WTC11 (cell line): ENCODE data around the gene NCAPD2. TPM values are rescaled to one million over a fixed set of nuclear protein-coding genes. Genes with fewer than 3 reads are reported as not detected.
A peak's percentile ranks its signal among the peaks of the same experiment; 100 is the strongest.

Experiments
- ATAC-seq: fragments of 200-7000 bp; cut with Tn5 transposase; 2 replicates; pipeline ENCODE4 v1.10.0; 2021; ENCODE audit warnings: mild to moderate bottlenecking, moderate library complexity
- CTCF ChIA-PET: fragments of 300-600 bp; sonication (Branson Sonifier 250); formaldehyde crosslinking; loops from one replicate; lab custom pipeline; 2021; ENCODE audit warnings: antibody characterized with exemption; lab: Charles Lee
- POLR2A ChIA-PET: fragments of 350-600 bp; sonication (Branson Sonifier 250); formaldehyde crosslinking; loops from one replicate; lab custom pipeline; 2021; ENCODE audit warnings: antibody characterized with exemption; lab: Charles Lee
- DNase-seq: peaks from one replicate; pipeline ENCODE4 v3.0.0; 2021; ENCODE audit warnings: low spot score
- H3K27ac Mint-ChIP-seq: 2 replicates; pipeline ENCODE4 v1.8.0; 2021; ENCODE audit warnings: mixed read lengths
- H3K27me3 Mint-ChIP-seq: 2 replicates; pipeline ENCODE4 v1.8.0; 2021; ENCODE audit warnings: low read depth, mild to moderate bottlenecking, moderate library complexity, mixed read lengths
- H3K36me3 Mint-ChIP-seq: 2 replicates; pipeline ENCODE4 v1.8.0; 2021; ENCODE audit warnings: mixed read lengths
- H3K4me1 Mint-ChIP-seq: 2 replicates; pipeline ENCODE4 v1.8.0; 2022; ENCODE audit warnings: mixed read lengths
- H3K4me3 Mint-ChIP-seq: 2 replicates; pipeline ENCODE4 v1.8.0; 2021; ENCODE audit warnings: mild to moderate bottlenecking, moderate library complexity, mixed read lengths
- H3K9me3 Mint-ChIP-seq: 2 replicates; pipeline ENCODE4 v1.8.0; 2021; ENCODE audit warnings: mixed read lengths
- FOXK1 ChIP-seq: sonication (generic); formaldehyde crosslinking; IDR thresholded peaks from 2 replicates; pipeline ENCODE4 v1.8.0; 2022; ENCODE audit warnings: mild to moderate bottlenecking, moderate library complexity, missing genetic modification reagents
- MXD4 ChIP-seq: fragments of 250-450 bp; sonication (Bioruptor Pico); IDR thresholded peaks from 2 replicates; pipeline ENCODE4 v1.8.0; 2021; ENCODE audit warnings: mild to moderate bottlenecking, moderate library complexity, borderline replicate concordance
- MYBL2 ChIP-seq: sonication (generic); formaldehyde crosslinking; IDR thresholded peaks from 2 replicates; pipeline ENCODE4 v1.8.1; 2023; ENCODE audit warnings: mild to moderate bottlenecking, moderate library complexity, missing genetic modification reagents
- NFATC4 ChIP-seq: fragments of 250-450 bp; sonication (Bioruptor Pico); IDR thresholded peaks from 2 replicates; pipeline ENCODE4 v1.9.0; 2021; ENCODE audit warnings: mild to moderate bottlenecking
- NFYB ChIP-seq: sonication (generic); formaldehyde crosslinking; conservative IDR thresholded peaks from 2 replicates; pipeline ENCODE4 v1.8.0; 2022; ENCODE audit warnings: low read depth, missing genetic modification reagents
- NR3C1 ChIP-seq: sonication (generic); formaldehyde crosslinking; conservative IDR thresholded peaks from 2 replicates; pipeline ENCODE4 v1.8.1; 2023; ENCODE audit warnings: low read depth, mild to moderate bottlenecking, missing genetic modification reagents
- PRDM15 ChIP-seq: sonication (generic); formaldehyde crosslinking; IDR thresholded peaks from 2 replicates; pipeline ENCODE4 v1.8.0; 2022; ENCODE audit warnings: missing genetic modification reagents
- SMAD3 ChIP-seq: sonication (generic); formaldehyde crosslinking; IDR thresholded peaks from 2 replicates; pipeline ENCODE4 v1.8.0; 2022; ENCODE audit warnings: missing genetic modification reagents, mild to moderate bottlenecking, borderline replicate concordance
- TEAD4 ChIP-seq: sonication (generic); formaldehyde crosslinking; IDR thresholded peaks from 2 replicates; pipeline ENCODE4 v1.8.0; 2022; ENCODE audit warnings: mild to moderate bottlenecking, missing genetic modification reagents
- ZBTB21 ChIP-seq: sonication (generic); formaldehyde crosslinking; IDR thresholded peaks from 2 replicates; pipeline ENCODE4 v1.8.1; 2023; ENCODE audit warnings: mild to moderate bottlenecking, missing genetic modification reagents, borderline replicate concordance
- ZNF219 ChIP-seq: sonication (generic); formaldehyde crosslinking; IDR thresholded peaks from 2 replicates; pipeline ENCODE4 v1.8.0; 2023; ENCODE audit warnings: missing genetic modification reagents, mild to moderate bottlenecking, borderline replicate concordance
- ZNF396 ChIP-seq: fragments of 250-450 bp; sonication (Bioruptor Pico); IDR thresholded peaks from 2 replicates; pipeline ENCODE4 v1.8.0; 2021; ENCODE audit warnings: mild to moderate bottlenecking, moderate library complexity, borderline replicate concordance
- ZNF423 ChIP-seq: fragments of 250-450 bp; sonication (Bioruptor Pico); IDR thresholded peaks from 2 replicates; pipeline ENCODE4 v2.1.2; 2022; ENCODE audit warnings: mild to moderate bottlenecking, moderate library complexity
- ZNF512 ChIP-seq: sonication (generic); formaldehyde crosslinking; IDR thresholded peaks from 2 replicates; pipeline ENCODE4 v1.8.1; 2022; ENCODE audit warnings: missing genetic modification reagents, borderline replicate concordance
- total RNA-seq: library from RNA; stranded (reverse); gene quantifications from 3 replicates; pipeline ENCODE4 v1.2.3, GENCODE V29; 2021
- TF ChIP-seq, protein P1 (sequence below): fragments of 250-450 bp; sonication (Bioruptor Pico); IDR thresholded peaks from 2 replicates; pipeline ENCODE4 v1.8.0; 2021; ENCODE audit warnings: mild to moderate bottlenecking
- TF ChIP-seq, protein P2 (sequence below): sonication (generic); formaldehyde crosslinking; IDR thresholded peaks from 2 replicates; pipeline ENCODE4 v1.8.0; 2023; ENCODE audit warnings: mild to moderate bottlenecking, missing genetic modification reagents

The NCAPD2 gene
- total RNA-seq, 1 experiment from 2014 or later, result 141 TPM

GRCh38 chr12:6569312-6569711, 75.4 kb downstream of the NCAPD2 start (continued):
- TF ChIP-seq, protein P1, sequence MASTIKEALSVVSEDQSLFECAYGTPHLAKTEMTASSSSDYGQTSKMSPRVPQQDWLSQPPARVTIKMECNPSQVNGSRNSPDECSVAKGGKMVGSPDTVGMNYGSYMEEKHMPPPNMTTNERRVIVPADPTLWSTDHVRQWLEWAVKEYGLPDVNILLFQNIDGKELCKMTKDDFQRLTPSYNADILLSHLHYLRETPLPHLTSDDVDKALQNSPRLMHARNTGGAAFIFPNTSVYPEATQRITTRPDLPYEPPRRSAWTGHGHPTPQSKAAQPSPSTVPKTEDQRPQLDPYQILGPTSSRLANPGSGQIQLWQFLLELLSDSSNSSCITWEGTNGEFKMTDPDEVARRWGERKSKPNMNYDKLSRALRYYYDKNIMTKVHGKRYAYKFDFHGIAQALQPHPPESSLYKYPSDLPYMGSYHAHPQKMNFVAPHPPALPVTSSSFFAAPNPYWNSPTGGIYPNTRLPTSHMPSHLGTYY, result no peak
- TF ChIP-seq NR3C1 (no peak), ZNF423 (CRISPR knock-in tag) (no peak)

DNA sequence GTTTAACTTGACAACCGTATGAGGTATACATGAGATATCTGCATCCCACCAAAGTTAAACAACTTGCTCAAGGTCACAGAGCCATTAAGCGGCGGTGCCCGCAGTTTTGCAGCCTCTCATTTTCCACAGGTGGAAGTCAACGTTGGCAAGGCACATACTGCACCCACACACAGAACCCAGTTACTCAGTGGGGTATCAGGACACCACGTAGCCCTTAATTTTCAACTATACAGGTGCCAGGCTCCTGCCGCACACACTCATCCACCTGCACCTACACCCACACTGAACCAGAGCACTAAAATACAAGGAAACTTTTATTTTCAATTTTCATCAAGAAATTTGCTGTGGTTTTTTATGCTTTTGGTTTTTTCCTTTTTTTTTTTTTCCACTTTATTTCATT, 75.9 kb downstream of the NCAPD2 start:
- Mint-ChIP-seq H3K27ac (peak overlapping the region; percentile 62; the same call in 1 of the 2 replicates), H3K4me1 (peaks cover 13% of the 10 kb centered on the region), H3K4me3 (peak overlapping the region; percentile 99), H3K9me3 (no peaks in the 10 kb centered on the region), H3K27me3 (no peaks in the 10 kb centered on the region), H3K36me3 (peaks cover 68% of the 10 kb centered on the region)
- TF ChIP-seq MXD4 (CRISPR knock-in tag) (no peak), ZNF512 (CRISPR knock-in tag) (no peak), TEAD4 (no peak), MYBL2 (CRISPR knock-in tag) (no peak), ZNF219 (CRISPR knock-in tag) (no peak), SMAD3 (CRISPR knock-in tag) (no peak), ZNF396 (CRISPR knock-in tag) (no peak), ZBTB21 (CRISPR knock-in tag) (no peak), FOXK1 (CRISPR knock-in tag) (no peak), NFATC4 (CRISPR knock-in tag) (no peak), NFYB (CRISPR knock-in tag) (no peak), PRDM15 (CRISPR knock-in tag) (no peak)
- TF ChIP-seq, protein P2, sequence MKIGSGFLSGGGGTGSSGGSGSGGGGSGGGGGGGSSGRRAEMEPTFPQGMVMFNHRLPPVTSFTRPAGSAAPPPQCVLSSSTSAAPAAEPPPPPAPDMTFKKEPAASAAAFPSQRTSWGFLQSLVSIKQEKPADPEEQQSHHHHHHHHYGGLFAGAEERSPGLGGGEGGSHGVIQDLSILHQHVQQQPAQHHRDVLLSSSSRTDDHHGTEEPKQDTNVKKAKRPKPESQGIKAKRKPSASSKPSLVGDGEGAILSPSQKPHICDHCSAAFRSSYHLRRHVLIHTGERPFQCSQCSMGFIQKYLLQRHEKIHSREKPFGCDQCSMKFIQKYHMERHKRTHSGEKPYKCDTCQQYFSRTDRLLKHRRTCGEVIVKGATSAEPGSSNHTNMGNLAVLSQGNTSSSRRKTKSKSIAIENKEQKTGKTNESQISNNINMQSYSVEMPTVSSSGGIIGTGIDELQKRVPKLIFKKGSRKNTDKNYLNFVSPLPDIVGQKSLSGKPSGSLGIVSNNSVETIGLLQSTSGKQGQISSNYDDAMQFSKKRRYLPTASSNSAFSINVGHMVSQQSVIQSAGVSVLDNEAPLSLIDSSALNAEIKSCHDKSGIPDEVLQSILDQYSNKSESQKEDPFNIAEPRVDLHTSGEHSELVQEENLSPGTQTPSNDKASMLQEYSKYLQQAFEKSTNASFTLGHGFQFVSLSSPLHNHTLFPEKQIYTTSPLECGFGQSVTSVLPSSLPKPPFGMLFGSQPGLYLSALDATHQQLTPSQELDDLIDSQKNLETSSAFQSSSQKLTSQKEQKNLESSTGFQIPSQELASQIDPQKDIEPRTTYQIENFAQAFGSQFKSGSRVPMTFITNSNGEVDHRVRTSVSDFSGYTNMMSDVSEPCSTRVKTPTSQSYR (CRISPR knock-in tag), result no peak
- ATAC-seq, result no peak
- ChIA-PET CTCF (interaction anchor here (0.6 to 2.3 kb wide), 21 partner anchors 11 to 303 kb away, joined by 3 to 24 read pairs (median 4); partner anchors contain the start of genes GAPDH, LPAR5, SPSB2 and USP5), POLR2A (interaction anchor here (0.7 kb wide), 2 partner anchors 69 to 210 kb away, joined by 3 read pairs; no protein-coding TSS in a partner anchor)
- DNase-seq, result no peak
